Gastroesophageal sphincter (tissue), 4 donors: ENCODE data around the gene ABCA4. TPM values are rescaled to one million over a fixed set of nuclear protein-coding genes. Genes with fewer than 3 reads are reported as not detected.
"Not testable (repeated sequence)": the region's sequence is repeated elsewhere in the genome, so short reads cannot be mapped to it uniquely, and the experiment has no call there.

Experiments used
- ATAC-seq: fragments of 150-250 bp; one replicate; pipeline ENCODE4 v1.9.1; 2016; ENCODE audit warnings: mild to moderate bottlenecking, moderate library complexity
- H3K27ac ChIP-seq, 4 donors: fragments of 200-600 bp; sonication (generic) in 3 of 4; 1 replicate in 3 of 4; 2 replicates in 1 of 4; pipeline ENCODE4 v1.5.1; 2016 to 2019
- H3K27me3 ChIP-seq: fragments of 200-600 bp; sonication (generic); one replicate; pipeline ENCODE4 v1.5.1; 2019
- H3K36me3 ChIP-seq, 2 donors: fragments of 200-600 bp; sonication (generic); one replicate each; pipeline ENCODE4 v1.5.1; 2019; ENCODE audit warnings: control low read depth in 1 of 2
- H3K4me1 ChIP-seq, 3 donors: fragments of 200-600 bp; sonication (generic); 1 replicate in 2 of 3; 2 replicates in 1 of 3; pipeline ENCODE4 v1.5.1; 2016 to 2019; ENCODE audit warnings: control low read depth in 2 of 3
- H3K4me3 ChIP-seq, 2 donors: fragments of 200-600 bp; sonication (generic); one replicate each; pipeline ENCODE4 v1.5.1; 2019; ENCODE audit warnings: mild to moderate bottlenecking in 1 of 2, moderate library complexity in 1 of 2
- H3K9me3 ChIP-seq, 3 donors: fragments of 200-600 bp; sonication (generic); one replicate each; pipeline ENCODE4 v1.5.1; 2017 to 2019; ENCODE audit warnings: control low read depth in 2 of 3
- EP300 ChIP-seq: sonication (generic); formaldehyde crosslinking; IDR thresholded peaks from one replicate; pipeline ENCODE4 v1.6.1; 2017; ENCODE audit warnings: antibody characterized with exemption, mild to moderate bottlenecking
- POLR2A ChIP-seq, 2 donors: fragments of 450-650 bp; IDR thresholded peaks; one replicate each; pipeline ENCODE4 v1.6.1; 2017; ENCODE audit warnings: antibody characterized with exemption in 2 of 2, mild to moderate bottlenecking in 2 of 2, moderate library complexity in 1 of 2
- POLR2AphosphoS5 ChIP-seq: sonication (generic); formaldehyde crosslinking; IDR thresholded peaks from one replicate; pipeline ENCODE4 v1.6.1; 2017; ENCODE audit warnings: antibody characterized with exemption
- WGBS, 2 donors: methylation state at CpG; one replicate each; pipeline ENCODE4 v1.1.5; 2018; ENCODE audit warnings: low coverage in 1 of 2; 5-methylcytosine and 5-hydroxymethylcytosine counted together
- total RNA-seq, 4 donors: library from RNA; depleted of rRNA; stranded (reverse); fragments of >200 nt; gene quantifications; one replicate each; pipeline ENCODE4 v1.1.0, GENCODE V29; 2016
- TF ChIP-seq, protein P1 (sequence below), 4 experiments: fragments of 200-600 bp in 2 of 4; fragments of 450-650 bp in 2 of 4; sonication (generic) in 1 of 4; IDR thresholded peaks; one replicate each; pipeline ENCODE4 v1.5.1; 2017 to 2019; ENCODE audit warnings: antibody characterized with exemption in 4 of 4, mild to moderate bottlenecking in 2 of 4, moderate library complexity in 2 of 4

The ABCA4 gene
- total RNA-seq, 4 donors from 2014 or later: 0.19 to 0.27 TPM; not detected in 2

DNA sequence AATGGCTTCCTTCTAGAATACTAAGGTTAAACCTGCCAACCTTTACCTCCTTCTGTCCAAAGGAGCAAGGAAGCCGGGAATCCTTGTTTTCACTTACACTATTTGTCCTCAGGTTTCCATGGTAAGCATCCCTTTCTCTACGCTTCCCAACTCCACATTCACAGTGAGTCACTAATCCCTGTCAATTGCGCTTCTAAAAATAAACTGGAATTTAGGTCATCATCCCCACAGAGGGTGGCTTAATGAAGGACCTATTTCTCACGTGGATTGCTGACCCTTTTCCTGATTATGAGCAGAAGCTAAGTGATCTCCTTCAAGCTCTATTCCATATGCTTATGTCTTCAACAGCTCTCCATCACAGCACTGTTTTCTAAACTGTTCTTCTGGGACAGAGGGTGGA lies 39.9 kb upstream of the ABCA4 start:
- no peak overlapping the region for H3K4me3 ChIP-seq

DNA sequence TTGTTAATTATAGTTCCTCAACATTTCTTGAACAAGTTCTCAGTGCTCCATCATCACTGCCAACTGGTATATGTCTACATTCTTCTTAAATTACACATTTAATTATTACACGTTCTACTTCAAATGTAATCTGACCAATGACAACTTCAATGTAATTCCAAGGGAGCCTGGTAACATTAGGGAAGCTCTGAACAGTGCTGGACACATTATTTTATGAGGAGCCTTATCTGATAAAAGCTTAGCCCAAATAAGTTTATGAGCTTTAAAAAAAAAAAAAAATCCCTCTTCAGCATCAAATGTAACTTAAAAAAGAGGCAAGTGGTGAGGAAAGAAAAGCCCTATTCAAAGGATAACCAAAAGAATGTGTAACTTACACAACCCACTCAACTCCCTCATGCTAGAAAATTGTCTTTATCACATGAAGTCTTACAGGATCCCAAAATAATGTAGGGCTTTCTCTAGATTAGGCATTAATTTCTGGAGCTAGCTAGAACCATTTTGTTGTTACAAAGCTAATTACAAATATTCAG lies 35.2 kb upstream of the ABCA4 start:
- Histone ChIP-seq H3K4me1 (peaks cover 0 to 12% (median 7%) of the 10 kb centered on the region in 3 donors), H3K4me3 (no peak overlapping the region), H3K27ac (no peak overlapping the region), H3K9me3 (no peaks in the 10 kb centered on the region), H3K27me3 (no peaks in the 10 kb centered on the region), H3K36me3 (no peaks in the 10 kb centered on the region)
- 45 to 100% methylated on average over 1 of the region's 1 CpG for WGBS, 2 donors
- no peak for TF ChIP-seq POLR2A (IDR thresholded peaks at IDR 0.05)
- ATAC-seq: no peak

More for the DNA sequence above, 39.9 kb upstream of the ABCA4 start:
- ATAC-seq: no peak
- no peaks in the 10 kb centered on the region for H3K36me3 ChIP-seq
- H3K4me1 ChIP-seq: peaks cover 0 to 18% (median 7%) of the 10 kb centered on the region in 3 donors
- H3K9me3 ChIP-seq: peaks cover 0 to 4% (median 0%) of the 10 kb centered on the region in 3 donors
- no peaks in the 10 kb centered on the region for H3K27me3 ChIP-seq
- peak overlapping the region in 1 of 4 donors; percentile 23 for H3K27ac ChIP-seq
- 12 to 17% methylated on average over 3 to 4 of the region's 4 CpGs for WGBS, 2 donors
- TF ChIP-seq EP300 (no peak), POLR2A (IDR thresholded peaks at IDR 0.05) (no peak), POLR2AphosphoS5 (peak; percentile 52)
- TF ChIP-seq, protein P1, sequence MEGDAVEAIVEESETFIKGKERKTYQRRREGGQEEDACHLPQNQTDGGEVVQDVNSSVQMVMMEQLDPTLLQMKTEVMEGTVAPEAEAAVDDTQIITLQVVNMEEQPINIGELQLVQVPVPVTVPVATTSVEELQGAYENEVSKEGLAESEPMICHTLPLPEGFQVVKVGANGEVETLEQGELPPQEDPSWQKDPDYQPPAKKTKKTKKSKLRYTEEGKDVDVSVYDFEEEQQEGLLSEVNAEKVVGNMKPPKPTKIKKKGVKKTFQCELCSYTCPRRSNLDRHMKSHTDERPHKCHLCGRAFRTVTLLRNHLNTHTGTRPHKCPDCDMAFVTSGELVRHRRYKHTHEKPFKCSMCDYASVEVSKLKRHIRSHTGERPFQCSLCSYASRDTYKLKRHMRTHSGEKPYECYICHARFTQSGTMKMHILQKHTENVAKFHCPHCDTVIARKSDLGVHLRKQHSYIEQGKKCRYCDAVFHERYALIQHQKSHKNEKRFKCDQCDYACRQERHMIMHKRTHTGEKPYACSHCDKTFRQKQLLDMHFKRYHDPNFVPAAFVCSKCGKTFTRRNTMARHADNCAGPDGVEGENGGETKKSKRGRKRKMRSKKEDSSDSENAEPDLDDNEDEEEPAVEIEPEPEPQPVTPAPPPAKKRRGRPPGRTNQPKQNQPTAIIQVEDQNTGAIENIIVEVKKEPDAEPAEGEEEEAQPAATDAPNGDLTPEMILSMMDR (IDR thresholded peaks at IDR 0.05): no peak

DNA sequence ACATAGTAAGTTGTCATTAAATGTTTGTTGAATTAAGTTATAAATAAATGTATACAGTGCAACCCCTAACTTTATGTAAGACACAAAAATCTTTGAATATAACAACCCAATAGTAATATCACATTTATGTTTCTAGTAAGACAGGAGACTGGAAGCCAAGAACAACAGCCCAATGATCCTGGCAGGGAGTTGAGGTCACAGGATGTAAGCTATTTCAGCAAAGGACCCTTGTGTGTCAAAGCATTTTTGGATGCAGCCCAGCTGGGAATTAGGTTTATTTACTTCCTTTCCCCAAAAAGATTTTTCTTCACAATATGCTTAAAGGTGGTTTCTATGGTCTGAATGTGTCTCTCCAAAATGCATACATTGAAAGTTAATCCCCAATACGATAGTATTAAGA lies 34.0 kb upstream of the ABCA4 start:
- no peaks in the 10 kb centered on the region for H3K27me3 ChIP-seq
- 83 to 85% methylated on average over 1 of the region's 1 CpG for WGBS, 2 donors
- H3K27ac ChIP-seq: no peak overlapping the region
- no peaks in the 10 kb centered on the region for H3K36me3 ChIP-seq
- ATAC-seq: no peak
- no peaks in the 10 kb centered on the region for H3K9me3 ChIP-seq
- TF ChIP-seq POLR2A (IDR thresholded peaks at IDR 0.05) (no peak), EP300 (no peak)
- TF ChIP-seq, protein P1 (IDR thresholded peaks at IDR 0.05): no peak
- H3K4me1 ChIP-seq: peaks cover 0 to under 1% (median 0%) of the 10 kb centered on the region in 3 donors
- H3K4me3 ChIP-seq: no peak overlapping the region

DNA sequence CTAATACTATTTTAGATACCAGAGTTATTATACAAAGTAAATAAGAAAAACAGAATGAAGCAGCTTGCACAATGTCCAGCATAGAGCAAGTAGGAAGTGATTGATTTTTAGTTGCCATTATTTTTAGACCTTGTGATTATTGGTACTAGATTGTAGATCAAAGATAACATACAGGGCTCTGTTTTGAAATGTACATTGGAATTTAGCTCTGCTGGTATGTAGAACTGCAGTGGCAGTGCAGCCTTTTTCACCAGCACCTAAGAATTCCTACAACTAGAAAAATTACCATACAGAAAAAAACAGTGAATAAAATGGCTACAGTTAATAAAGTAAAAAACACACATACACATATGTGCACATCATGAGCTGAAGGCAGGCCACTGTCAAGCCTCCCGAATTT lies 32.2 kb upstream of the ABCA4 start:
- H3K4me1 ChIP-seq: no peaks in the 10 kb centered on the region
- no peaks in the 10 kb centered on the region for H3K36me3 ChIP-seq
- H3K4me3 ChIP-seq: no peak overlapping the region
- no peak for TF ChIP-seq POLR2A (IDR thresholded peaks at IDR 0.05)
- TF ChIP-seq EP300: no peak
- TF ChIP-seq, protein P1 (IDR thresholded peaks at IDR 0.05): no peak
- TF ChIP-seq POLR2AphosphoS5: no peak
- no peak for ATAC-seq
- 53 to 91% methylated on average over 1 of the region's 1 CpG for WGBS, 2 donors
- H3K27me3 ChIP-seq: no peaks in the 10 kb centered on the region
- H3K9me3 ChIP-seq: no peaks in the 10 kb centered on the region
- H3K27ac ChIP-seq: no peak overlapping the region

DNA sequence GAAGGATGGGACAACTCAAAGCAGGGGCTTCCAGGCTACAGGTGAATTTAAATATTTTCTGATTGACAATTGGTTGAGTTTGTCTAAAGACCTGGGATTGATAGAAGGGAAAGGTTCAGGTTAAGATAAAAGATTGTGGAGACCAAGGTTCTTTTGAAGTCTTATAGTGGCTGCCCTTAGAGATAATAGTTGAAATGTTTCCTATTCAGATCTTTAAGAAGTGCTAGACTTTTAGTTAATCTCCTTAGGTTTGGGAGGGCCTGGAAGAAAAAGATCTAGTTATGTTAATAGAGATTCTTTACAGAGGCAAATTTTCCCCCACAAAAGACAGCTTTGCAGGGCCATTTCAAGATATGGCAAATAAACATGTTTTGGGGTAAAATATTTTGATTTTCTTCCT lies 28.2 kb upstream of the ABCA4 start:
- not testable (repeated sequence) for H3K4me1 ChIP-seq, ATAC-seq, H3K27ac ChIP-seq, H3K9me3 ChIP-seq, H3K27me3 ChIP-seq, H3K36me3 ChIP-seq, H3K4me3 ChIP-seq

DNA sequence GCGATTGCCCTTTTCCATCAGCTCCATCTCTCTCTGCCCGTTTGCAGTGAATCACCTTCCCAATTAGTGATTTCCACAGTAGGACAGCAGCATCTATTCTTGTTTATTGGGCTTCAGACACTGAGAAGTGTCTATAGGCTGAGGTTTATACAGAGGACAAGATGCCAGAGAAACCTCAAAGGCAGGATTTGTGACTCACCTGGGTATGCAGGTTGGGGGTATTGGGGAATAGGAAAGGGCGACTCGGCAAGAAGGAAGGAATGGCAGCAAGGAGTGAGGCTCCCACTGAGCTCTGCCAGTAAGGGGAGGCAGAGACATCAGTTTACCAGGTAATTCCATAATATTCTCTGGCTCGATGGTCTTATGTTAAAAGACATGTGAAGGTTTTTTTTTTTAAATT lies 25.3 kb upstream of the ABCA4 start:
- 75 to 94% methylated on average over 2 to 5 of the region's 5 CpGs for WGBS, 2 donors

More for the DNA sequence above, 25.3 kb upstream of the ABCA4 start:
- no peaks in the 10 kb centered on the region for H3K4me1 ChIP-seq
- ATAC-seq: no peak
- no peaks in the 10 kb centered on the region for H3K9me3 ChIP-seq
- no peak for TF ChIP-seq POLR2AphosphoS5
- no peak for TF ChIP-seq POLR2A (IDR thresholded peaks at IDR 0.05)
- TF ChIP-seq EP300: no peak
- TF ChIP-seq, protein P1 (IDR thresholded peaks at IDR 0.05): no peak
- no peaks in the 10 kb centered on the region for H3K27me3 ChIP-seq
- no peak overlapping the region for H3K4me3 ChIP-seq
- no peaks in the 10 kb centered on the region for H3K36me3 ChIP-seq
- no peak overlapping the region for H3K27ac ChIP-seq
